Left lung (tissue), 10 donors: ENCODE data around the gene TUBB3. TPM values are rescaled to one million over a fixed set of nuclear protein-coding genes. Genes with fewer than 3 reads are reported as not detected.
"Not testable (repeated sequence)": the region's sequence is repeated elsewhere in the genome, so short reads cannot be mapped to it uniquely, and the experiment has no call there.

ENCODE experiments used
- ATAC-seq: fragments of 200-7000 bp; cut with Tn5 transposase; one replicate; pipeline ENCODE4 v1.9.1; 2020; ENCODE audit warnings: moderate library complexity
- DNase-seq, 4 donors: peaks; one replicate each; pipeline ENCODE4 v3.0.0-alpha.2; 2013 to 2020
- H3K27ac ChIP-seq, 2 donors: fragments of 200-600 bp; sonication (generic) in 1 of 2; one replicate each; pipeline versions ENCODE4 v1.5.0 to v1.8.0; 2020 to 2021
- H3K27me3 ChIP-seq, 2 donors: fragments of 200-600 bp; sonication (generic) in 1 of 2; one replicate each; pipeline versions ENCODE4 v1.5.0 to v1.8.0; 2020 to 2021
- H3K36me3 ChIP-seq, 2 donors: fragments of 200-600 bp; sonication (generic) in 1 of 2; one replicate each; pipeline versions ENCODE4 v1.5.0 to v1.8.0; 2020 to 2021
- H3K4me1 ChIP-seq, 2 donors: fragments of 200-600 bp; one replicate each; pipeline ENCODE4 v1.8.0; 2021
- H3K4me3 ChIP-seq, 2 donors: fragments of 200-600 bp; sonication (generic) in 1 of 2; one replicate each; pipeline versions ENCODE4 v1.5.0 to v1.8.0; 2020 to 2021; ENCODE audit warnings: mild to moderate bottlenecking in 1 of 2
- H3K9me3 ChIP-seq, 2 donors: fragments of 200-600 bp; sonication (generic) in 1 of 2; one replicate each; pipeline versions ENCODE4 v1.5.0 to v1.8.0; 2020 to 2021
- intact Hi-C, 2 donors: fragments of 100-400 bp; cut with DNase I; formaldehyde crosslinking; loops; one replicate each; pipeline versions ENCODE4 v1.11.2 to v1.14.2; 2022
- polyA plus RNA-seq, 6 donors: library from polyadenylated mRNA; unstranded; fragments of 120-200 nt; gene quantifications; one replicate each; pipeline ENCODE4 v1.2.1, GENCODE V29; 2013; ENCODE audit not compliant: insufficient read length in 6 of 6
- total RNA-seq, 2 donors: library from RNA; stranded (reverse); fragmentation: NEBNext Ultra II Directional; extraction: Animal tissue kit (Norgen Biotek cat#: 25700); gene quantifications; one replicate each; pipeline ENCODE4 v1.2.1, GENCODE V29; 2021
- TF ChIP-seq, protein P1 (sequence below), 2 donors: fragments of 200-600 bp; sonication (generic) in 1 of 2; IDR thresholded peaks; one replicate each; pipeline versions ENCODE4 v1.5.0 to v1.8.0; 2021; ENCODE audit warnings: antibody characterized with exemption in 2 of 2
- donor health status: DM: no; HTN: yes; CAD: no.
- donor health status: DM: no; HTN: no; CAD: no.

Gene TUBB3
- total and polyA plus RNA-seq, 8 donors: 2.7 to 54.2 (median 8.3) TPM

DNA sequence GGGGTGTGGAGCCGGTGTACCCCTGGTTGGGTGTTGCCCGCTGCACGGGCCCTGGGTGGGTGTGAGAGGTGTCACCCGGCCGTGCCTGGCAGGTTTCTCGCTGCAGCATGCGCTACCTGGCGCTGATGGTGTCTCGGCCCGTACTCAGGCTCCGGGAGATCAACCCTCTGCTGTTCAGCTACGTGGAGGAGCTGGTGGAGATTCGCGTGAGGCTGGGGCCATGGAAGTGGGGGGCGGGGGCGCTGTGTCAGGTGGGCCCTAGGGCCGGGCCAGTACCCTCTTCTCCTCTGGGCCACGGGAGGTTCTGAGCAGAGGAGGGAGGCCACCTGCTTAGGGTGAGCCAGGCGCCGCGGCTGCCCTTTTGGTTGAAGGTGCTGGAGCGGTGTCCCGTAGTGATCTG lies 38.8 kb downstream of the TUBB3 start:
- H3K27ac ChIP-seq: no peak overlapping the region
- no peaks in the 10 kb centered on the region for H3K9me3 ChIP-seq
- ATAC-seq (no peak), DNase-seq (peak in 1 of 4 donors; percentile 53)
- H3K36me3 ChIP-seq: peaks cover 0 to 95% of the 10 kb centered on the region in 2 donors
- H3K4me3 ChIP-seq: no peak overlapping the region
- peaks cover 0 to 10% of the 10 kb centered on the region in 2 donors for H3K4me1 ChIP-seq
- intact Hi-C loops: no loop called here
- TF ChIP-seq, protein P1, sequence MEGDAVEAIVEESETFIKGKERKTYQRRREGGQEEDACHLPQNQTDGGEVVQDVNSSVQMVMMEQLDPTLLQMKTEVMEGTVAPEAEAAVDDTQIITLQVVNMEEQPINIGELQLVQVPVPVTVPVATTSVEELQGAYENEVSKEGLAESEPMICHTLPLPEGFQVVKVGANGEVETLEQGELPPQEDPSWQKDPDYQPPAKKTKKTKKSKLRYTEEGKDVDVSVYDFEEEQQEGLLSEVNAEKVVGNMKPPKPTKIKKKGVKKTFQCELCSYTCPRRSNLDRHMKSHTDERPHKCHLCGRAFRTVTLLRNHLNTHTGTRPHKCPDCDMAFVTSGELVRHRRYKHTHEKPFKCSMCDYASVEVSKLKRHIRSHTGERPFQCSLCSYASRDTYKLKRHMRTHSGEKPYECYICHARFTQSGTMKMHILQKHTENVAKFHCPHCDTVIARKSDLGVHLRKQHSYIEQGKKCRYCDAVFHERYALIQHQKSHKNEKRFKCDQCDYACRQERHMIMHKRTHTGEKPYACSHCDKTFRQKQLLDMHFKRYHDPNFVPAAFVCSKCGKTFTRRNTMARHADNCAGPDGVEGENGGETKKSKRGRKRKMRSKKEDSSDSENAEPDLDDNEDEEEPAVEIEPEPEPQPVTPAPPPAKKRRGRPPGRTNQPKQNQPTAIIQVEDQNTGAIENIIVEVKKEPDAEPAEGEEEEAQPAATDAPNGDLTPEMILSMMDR (IDR thresholded peaks at IDR 0.05): no peak
- no peaks in the 10 kb centered on the region for H3K27me3 ChIP-seq

DNA sequence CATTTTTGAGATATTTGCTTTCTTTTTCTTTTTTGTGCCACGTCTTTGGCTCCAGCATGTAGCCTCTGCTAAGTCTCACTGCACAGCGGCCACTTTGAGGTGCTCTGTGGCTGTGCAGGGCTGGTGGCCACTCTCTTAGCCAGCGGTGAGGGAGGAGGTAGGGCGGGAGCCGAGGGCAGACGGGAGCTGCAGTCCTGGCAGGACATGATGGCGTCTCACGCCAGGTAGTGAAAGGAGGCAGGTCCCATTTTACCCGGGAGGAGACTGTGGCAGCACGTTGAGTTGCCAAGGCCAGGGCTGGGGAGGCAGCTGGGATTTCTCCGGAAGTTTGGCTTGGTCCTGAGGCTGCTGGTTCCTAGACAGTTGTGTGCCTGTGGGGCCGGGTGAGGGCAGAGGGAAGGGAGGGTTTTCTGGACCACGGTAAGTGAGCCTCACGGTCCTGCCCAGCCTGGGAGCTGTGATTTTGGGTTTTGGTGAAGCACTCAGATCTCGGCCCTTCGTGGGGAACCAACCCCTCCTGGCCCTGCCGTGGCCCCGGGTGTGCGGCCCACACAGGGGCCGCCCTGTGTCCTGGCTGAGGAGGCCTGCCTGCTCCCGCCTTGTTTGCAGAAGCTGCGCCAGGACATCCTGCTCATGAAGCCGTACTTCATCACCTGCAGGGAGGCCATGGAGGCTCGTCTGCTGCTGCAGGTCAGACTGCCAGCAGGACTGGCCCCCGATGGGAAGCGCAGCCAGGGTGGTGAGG lies 39.8 kb downstream of the TUBB3 start:
- TF ChIP-seq, protein P1 (IDR thresholded peaks at IDR 0.05): no peak
- Histone ChIP-seq H3K27me3 (no peaks in the 10 kb centered on the region), H3K27ac (no peak overlapping the region), H3K4me1 (peaks cover 0 to 10% of the 10 kb centered on the region in 2 donors), H3K9me3 (no peaks in the 10 kb centered on the region), H3K36me3 (peaks cover 0 to 92% of the 10 kb centered on the region in 2 donors), H3K4me3 (no peak overlapping the region)
- intact Hi-C loops: no loop called here
- DNase-seq: peak in 1 of 4 donors; percentile 63
- no peak for ATAC-seq

DNA sequence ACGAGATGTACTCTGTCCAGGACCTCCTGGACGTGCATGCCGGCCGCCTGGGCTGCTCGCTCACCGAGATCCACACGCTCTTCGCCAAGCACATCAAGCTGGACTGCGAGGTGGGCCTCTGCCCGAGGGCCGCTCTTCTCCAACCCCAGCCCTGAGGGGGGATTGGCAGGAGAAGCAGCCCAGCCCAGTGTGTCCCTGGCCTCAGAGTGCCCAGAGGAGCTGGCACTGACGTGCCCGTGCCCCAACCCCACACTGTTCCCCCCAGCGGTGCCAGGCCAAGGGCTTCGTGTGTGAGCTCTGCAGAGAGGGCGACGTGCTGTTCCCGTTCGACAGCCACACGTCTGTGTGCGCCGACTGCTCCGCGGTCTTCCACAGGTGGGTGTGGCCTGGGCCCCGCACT lies 41.1 kb downstream of the TUBB3 start:
- intact Hi-C loops: no loop called here
- H3K27me3 ChIP-seq: no peaks in the 10 kb centered on the region
- no peak for ATAC-seq
- no peaks in the 10 kb centered on the region for H3K9me3 ChIP-seq
- H3K36me3 ChIP-seq: peaks cover 0 to 81% of the 10 kb centered on the region in 2 donors
- H3K4me3 ChIP-seq: no peak overlapping the region
- H3K27ac ChIP-seq: no peak overlapping the region
- peak in 1 of 4 donors; percentile 73 for DNase-seq
- H3K4me1 ChIP-seq: peaks cover 0 to 17% of the 10 kb centered on the region in 2 donors
- TF ChIP-seq, protein P1 (IDR thresholded peaks at IDR 0.05): no peak

DNA sequence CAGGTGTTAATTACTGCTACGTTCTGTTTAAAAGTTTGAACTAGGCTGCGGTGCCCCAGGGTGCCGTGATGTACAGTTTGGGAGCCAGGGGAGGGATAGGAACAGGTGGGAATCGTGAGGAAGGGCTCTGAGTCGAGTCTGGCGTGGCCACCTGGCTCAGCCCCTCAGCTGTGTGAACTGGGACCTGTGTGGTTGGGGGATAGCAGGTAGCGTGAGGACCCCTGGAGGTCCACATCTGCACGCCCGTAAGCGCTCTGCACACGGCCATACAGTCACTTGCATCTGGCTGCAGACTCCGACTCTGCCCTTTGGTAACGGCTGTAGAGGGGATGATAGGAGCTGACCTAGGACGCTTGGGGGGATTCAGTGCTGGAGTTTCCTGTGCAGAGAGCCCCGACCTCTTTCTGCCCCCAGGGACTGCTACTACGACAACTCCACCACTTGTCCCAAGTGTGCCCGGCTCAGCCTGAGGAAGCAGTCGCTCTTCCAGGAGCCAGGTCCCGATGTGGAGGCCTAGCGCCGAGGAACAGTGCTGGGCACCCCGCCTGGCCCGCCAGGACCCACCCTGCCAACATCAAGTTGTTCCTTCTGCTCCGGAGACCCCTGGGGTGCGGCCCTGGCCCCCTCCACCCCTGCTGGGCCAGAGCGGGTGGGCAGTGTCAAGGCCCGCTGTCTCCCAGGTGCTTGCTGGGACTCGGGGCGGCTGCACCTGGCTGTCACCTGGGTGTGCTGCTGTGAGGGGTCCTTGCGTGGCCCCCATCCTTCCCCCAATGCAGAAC lies 42.5 kb downstream of the TUBB3 start:
- H3K36me3 ChIP-seq: peaks cover 0 to 71% of the 10 kb centered on the region in 2 donors
- H3K9me3 ChIP-seq: no peaks in the 10 kb centered on the region
- H3K4me1 ChIP-seq: peaks cover 2 to 29% of the 10 kb centered on the region in 2 donors
- H3K4me3 ChIP-seq: no peak overlapping the region
- no peaks in the 10 kb centered on the region for H3K27me3 ChIP-seq
- no peak overlapping the region for H3K27ac ChIP-seq
- intact Hi-C loops: no loop called here
- DNase-seq: peak in 1 of 4 donors; percentile 69
- TF ChIP-seq, protein P1 (IDR thresholded peaks at IDR 0.05): no peak
- ATAC-seq: no peak

DNA sequence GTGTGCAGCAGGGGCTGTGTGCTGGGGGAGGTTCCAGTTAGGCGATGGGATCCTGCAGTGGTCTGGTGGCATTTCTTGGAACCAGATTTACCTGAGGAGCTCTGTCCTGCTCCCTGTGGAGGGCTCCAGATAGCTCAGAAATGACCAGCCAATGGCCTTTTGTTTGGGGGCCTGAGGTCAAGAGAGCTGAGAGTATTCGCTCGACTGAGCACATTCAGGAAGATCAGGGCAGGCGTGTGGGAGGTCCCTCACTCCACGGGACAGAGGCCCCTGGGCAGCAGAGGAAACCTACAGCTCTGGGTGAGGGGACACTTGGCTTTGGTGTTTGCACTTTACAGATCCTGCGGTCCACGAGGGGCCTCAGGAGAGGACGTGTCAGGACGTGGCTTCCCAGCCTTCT lies 43.6 kb downstream of the TUBB3 start:
- no peaks in the 10 kb centered on the region for H3K27me3 ChIP-seq
- DNase-seq (no peak), ATAC-seq (no peak)
- peaks cover 0 to 60% of the 10 kb centered on the region in 2 donors for H3K36me3 ChIP-seq
- intact Hi-C loops: no loop called here
- H3K9me3 ChIP-seq: no peaks in the 10 kb centered on the region
- TF ChIP-seq, protein P1 (IDR thresholded peaks at IDR 0.05): no peak
- peaks cover 11 to 40% of the 10 kb centered on the region in 2 donors for H3K4me1 ChIP-seq
- peak overlapping the region in 1 of 2 donors; percentile 50 for H3K27ac ChIP-seq
- H3K4me3 ChIP-seq: no peak overlapping the region

DNA sequence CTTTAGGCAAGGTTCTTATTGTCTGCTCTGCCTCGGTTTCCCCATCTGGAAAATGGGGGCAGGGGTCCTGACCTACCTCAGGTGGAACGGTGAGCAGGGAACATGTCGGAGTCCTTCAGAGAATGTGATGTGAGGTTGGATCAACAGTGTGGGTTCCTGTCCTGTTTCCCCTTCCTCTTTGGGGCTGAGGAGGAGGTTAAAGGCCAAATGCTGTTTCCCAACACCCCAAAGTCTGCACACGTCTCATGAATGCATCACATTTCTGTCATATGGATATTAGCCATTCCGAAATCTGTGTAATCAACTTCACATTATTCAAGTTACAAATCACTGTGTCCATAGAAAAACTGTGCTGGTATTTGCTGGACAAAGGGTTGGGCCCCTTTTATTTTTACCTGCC lies 44.3 kb downstream of the TUBB3 start:
- ATAC-seq, H3K4me3 ChIP-seq: not testable (repeated sequence)
- peak overlapping the region in 1 of 2 donors; percentile 50 for H3K27ac ChIP-seq

DNA sequence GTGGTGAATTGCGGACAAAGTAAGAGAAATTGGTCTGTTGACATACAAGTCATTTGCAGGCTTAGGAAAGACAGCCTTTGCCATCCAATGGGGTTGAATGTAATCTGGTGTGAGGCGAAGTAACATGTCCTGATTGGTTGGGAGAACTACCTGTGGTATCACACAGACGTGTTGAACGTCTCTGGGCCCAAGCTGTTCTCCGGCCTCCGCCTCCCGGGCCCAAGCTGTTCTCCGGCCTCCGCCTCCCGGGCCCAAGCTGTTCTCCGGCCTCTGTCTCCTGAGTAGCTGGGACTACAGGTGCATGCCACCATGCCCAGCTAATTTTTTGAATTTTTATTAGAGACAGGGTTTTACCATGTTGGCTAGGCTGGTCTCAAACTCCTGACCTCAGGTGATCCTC lies 44.9 kb downstream of the TUBB3 start:
- H3K27me3 ChIP-seq, H3K9me3 ChIP-seq, ATAC-seq, intact Hi-C loops, H3K4me3 ChIP-seq: not testable (repeated sequence)
- Histone ChIP-seq H3K4me1 (peaks cover 13 to 45% of the 10 kb centered on the region in 2 donors), H3K27ac (peak overlapping the region in 1 of 2 donors; percentile 50), H3K36me3 (peaks cover 0 to 48% of the 10 kb centered on the region in 2 donors)
- peak in 1 of 4 donors; percentile 24 for DNase-seq

More for the DNA sequence above, 44.3 kb downstream of the TUBB3 start:
- H3K9me3 ChIP-seq, H3K27me3 ChIP-seq, intact Hi-C loops, DNase-seq: not testable (repeated sequence)
- Histone ChIP-seq H3K4me1 (peaks cover 13 to 44% of the 10 kb centered on the region in 2 donors), H3K36me3 (peaks cover 0 to 55% of the 10 kb centered on the region in 2 donors)
